AG10803 (cell line): ENCODE measurements around the gene IL1RAP.
A peak's percentile ranks its signal among the peaks of the same experiment; 100 is the strongest.
"Not testable (repeated sequence)": the region's sequence is repeated elsewhere in the genome, so short reads cannot be mapped to it uniquely, and the experiment has no call there.

Source experiments
- DNase-seq: peaks from one replicate; pipeline ENCODE4 v3.0.0; 2010; ENCODE audit warnings: low read depth
- H3K4me3 ChIP-seq: 2 replicates; pipeline ENCODE4 v1.5.1; 2011; ENCODE audit warnings: mild to moderate bottlenecking, low read length, control low read depth
- TF ChIP-seq, protein P1 (sequence below): conservative IDR thresholded peaks from 2 replicates; pipeline ENCODE4 v1.5.1; 2011; ENCODE audit warnings: mild to moderate bottlenecking, low read length, control low read depth, inconsistent platforms

Gene IL1RAP

DNA sequence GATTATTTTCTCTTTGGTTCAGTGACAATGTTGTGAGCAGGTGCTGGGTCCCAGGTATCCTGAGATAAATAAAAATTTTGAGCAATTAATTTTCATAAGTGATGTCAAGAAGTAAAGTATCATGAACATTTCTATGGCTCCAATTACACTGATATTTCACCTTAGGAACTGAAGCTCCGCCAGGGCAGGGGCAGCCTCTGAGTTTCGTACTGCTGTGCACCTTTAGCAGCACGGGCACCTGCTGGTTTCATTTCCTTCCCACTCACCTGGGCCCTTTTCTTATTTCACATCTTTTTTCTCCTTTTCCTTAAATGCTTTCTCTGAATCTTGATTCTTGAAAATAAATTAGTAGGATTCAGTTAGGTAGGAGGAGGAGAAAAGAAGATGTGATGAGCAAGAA, 1.2 kb upstream of the IL1RAP start:
- no peak for DNase-seq
- TF ChIP-seq, protein P1, sequence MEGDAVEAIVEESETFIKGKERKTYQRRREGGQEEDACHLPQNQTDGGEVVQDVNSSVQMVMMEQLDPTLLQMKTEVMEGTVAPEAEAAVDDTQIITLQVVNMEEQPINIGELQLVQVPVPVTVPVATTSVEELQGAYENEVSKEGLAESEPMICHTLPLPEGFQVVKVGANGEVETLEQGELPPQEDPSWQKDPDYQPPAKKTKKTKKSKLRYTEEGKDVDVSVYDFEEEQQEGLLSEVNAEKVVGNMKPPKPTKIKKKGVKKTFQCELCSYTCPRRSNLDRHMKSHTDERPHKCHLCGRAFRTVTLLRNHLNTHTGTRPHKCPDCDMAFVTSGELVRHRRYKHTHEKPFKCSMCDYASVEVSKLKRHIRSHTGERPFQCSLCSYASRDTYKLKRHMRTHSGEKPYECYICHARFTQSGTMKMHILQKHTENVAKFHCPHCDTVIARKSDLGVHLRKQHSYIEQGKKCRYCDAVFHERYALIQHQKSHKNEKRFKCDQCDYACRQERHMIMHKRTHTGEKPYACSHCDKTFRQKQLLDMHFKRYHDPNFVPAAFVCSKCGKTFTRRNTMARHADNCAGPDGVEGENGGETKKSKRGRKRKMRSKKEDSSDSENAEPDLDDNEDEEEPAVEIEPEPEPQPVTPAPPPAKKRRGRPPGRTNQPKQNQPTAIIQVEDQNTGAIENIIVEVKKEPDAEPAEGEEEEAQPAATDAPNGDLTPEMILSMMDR, result no peak
- H3K4me3 ChIP-seq, result no peak overlapping the region

DNA sequence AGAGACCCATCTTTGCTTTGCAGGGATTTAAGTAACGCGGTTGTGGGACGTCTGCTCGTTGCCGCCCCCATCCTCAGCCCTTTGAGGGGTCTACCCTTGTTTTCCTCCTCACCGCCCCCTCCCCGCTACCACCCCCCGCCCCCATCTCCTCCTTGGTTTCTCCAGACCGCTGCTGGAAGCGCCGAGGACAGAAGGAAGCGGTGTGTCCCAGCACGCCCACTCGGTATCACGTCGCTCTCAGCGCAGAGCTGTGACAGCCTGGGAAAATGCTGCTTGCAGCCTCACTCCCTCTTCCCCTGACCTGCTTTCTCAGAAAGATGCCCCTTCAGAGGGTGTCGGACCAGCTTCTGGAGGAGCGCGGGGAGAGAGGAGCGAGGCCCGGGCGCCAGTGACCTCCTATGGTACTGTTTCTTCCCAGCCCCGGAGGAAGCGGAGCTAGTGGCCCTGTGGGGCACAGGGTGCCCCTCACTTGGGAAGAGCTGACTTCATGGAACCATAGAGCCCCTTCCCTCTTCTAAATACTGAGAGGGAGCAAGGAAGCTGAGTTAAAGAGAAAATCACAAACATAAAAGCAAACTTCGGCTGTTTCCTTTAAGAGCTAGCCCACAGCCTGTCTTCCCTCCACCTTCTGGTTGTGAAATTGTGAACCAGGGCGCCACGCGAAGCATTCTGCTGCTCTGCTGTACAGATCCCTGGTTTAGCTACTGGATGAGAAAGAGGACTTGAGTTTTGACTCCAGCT, 698 bp downstream of the IL1RAP start:
- DNase-seq, result peak; percentile 52
- peak overlapping the region; percentile 87 for H3K4me3 ChIP-seq
- TF ChIP-seq, protein P1, result 0 out of 2 replicates have a peak, but pooled peaks have one; percentile 5

DNA sequence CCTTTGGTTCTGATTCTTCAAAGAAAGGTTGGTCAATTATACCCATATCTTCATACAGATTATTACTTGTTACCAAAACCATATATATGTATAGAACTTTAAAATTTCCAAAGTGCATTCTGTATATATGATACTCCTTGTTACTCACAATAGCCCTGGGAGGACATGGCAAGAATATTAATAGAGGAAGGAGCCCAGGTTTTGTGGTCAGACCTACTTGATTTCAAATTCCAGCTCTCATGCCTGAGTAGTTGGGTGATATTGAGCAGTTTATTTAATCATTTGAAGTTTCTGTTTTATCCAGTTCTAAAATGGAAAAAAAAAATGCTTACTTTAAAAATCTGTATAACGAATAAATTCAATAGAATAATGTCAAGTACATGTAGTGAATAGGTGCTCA, 2.5 kb downstream of the IL1RAP start:
- DNase-seq, result peak; percentile 20
- TF ChIP-seq, protein P1, result no peak
- no peak overlapping the region for H3K4me3 ChIP-seq

DNA sequence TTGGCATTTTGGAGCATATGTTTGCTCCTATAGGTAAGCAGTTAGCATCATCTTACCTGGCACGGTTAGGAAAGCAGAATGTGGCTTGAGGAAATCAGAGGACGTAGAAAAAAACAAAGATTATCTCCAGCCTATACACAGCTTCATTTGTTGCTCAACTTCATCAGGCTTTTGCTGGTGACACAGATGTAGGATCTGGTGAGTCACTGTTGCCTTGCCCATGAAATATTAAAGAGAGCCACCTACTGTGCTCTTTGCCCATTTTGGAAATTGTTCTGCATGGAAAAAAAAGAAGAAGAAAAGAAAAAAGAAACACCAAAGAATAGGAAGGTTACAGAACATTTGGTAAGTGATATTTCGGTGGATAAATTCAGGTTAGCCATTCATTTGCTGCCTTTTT, 3.8 kb downstream of the IL1RAP start:
- H3K4me3 ChIP-seq, result no peak overlapping the region
- TF ChIP-seq, protein P1, result peak; percentile 18
- DNase-seq, result peak; percentile 59

DNA sequence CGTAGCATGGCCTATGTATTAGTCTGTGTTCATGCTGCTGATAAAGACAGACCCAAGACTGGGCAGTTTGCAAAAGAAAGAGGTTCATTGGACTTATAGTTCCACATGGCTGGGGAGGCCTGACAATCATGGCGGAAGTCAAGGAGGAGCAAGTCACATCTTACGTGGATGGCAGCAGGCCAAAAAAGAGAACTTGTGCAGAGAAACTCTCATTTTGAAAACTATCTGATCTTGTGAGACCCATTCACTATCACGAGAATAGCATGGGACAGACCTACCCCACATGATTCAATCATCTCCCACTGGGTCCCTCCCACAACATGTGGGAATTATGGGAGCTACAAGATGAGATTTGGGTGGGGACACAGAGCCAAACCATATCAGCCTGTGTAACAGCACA, 4.6 kb downstream of the IL1RAP start:
- DNase-seq, H3K4me3 ChIP-seq: not testable (repeated sequence)

DNA sequence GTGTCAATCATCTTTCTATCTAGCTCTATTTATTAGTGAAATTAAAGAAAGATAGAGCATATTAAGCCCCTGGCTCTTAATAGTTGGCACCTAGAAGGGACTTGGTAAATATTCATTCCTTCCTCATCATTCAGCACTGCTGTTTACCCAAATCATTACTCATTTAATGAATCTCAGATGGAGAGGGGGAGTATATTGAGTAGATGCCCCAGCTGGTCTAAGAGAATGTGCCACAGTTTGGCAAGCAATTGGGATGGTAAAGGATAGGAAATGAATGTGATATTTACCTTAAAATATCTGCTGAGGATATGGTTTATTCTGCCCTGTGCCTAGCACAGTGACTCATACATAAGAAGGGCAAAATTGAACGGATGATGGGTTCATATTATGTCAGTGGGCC, 6.0 kb downstream of the IL1RAP start:
- no peak overlapping the region for H3K4me3 ChIP-seq
- TF ChIP-seq, protein P1, result no peak
- peak; percentile 54 for DNase-seq

DNA sequence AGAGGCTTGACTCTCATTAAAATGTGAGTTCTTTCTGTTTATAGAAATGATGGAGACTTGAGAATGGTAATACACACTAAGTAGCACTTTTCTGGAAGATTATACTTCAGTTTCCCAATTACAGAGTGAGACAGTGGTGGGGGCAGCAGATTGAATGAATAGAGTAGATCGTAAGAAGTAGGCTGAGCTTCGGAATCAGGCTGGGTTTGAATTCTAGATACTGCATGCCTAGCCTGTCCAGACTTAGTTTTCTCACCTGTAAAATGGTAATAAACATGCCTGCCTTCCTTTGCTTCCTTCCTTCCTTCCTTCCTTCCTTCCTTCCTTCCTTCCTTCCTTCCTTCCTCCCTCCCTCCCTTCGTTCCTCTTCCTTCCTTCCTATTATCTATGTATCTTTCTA, 8.1 kb downstream of the IL1RAP start:
- no peak overlapping the region for H3K4me3 ChIP-seq
- DNase-seq, result no peak
- TF ChIP-seq, protein P1, result no peak
